Kidney (tissue), 14 donors: ENCODE results near the gene BMP7. TPM values are rescaled to one million over a fixed set of nuclear protein-coding genes. Genes with fewer than 3 reads are reported as not detected.

ENCODE experiments used
- DNase-seq, 5 donors: peaks; one replicate each; pipeline ENCODE4 v3.0.0-alpha.2; 2013 to 2020
- FAIRE-seq: peaks from 2 replicates; lab custom pipeline; 2012; peaks lifted over from hg19 to GRCh38; lab: Jason Lieb, UNC
- H3K27ac ChIP-seq, 2 donors: one replicate each; pipeline ENCODE4 v1.7.0; 2013; ENCODE audit warnings: low read depth in 2 of 2, low read length in 2 of 2, inconsistent platforms in 1 of 2
- H3K27me3 ChIP-seq: one replicate; pipeline ENCODE4 v1.7.1; 2013; ENCODE audit warnings: low read length, inconsistent platforms; ENCODE audit not compliant: control insufficient read depth, insufficient read depth
- H3K36me3 ChIP-seq, 3 donors: one replicate each; pipeline versions ENCODE4 v1.7.0 to v1.7.1; 2013; ENCODE audit warnings: low read length in 3 of 3, control low read depth in 1 of 3, inconsistent platforms in 1 of 3; ENCODE audit not compliant: insufficient read depth in 3 of 3, control insufficient read depth in 2 of 3
- H3K4me1 ChIP-seq, 3 donors: one replicate each; pipeline versions ENCODE4 v1.7.0 to v1.7.1; 2013; ENCODE audit warnings: low read length in 3 of 3, inconsistent platforms in 1 of 3, low read depth in 1 of 3; ENCODE audit not compliant: control insufficient read depth in 2 of 3, insufficient read depth in 2 of 3
- H3K4me3 ChIP-seq, 3 donors: one replicate each; pipeline versions ENCODE4 v1.7.0 to v1.8.1; 2013; ENCODE audit warnings: low read length in 3 of 3, control low read depth in 1 of 3, inconsistent platforms in 1 of 3
- H3K9ac ChIP-seq, 3 donors: one replicate each; pipeline versions ENCODE4 v1.7.0 to v1.7.1; 2013; ENCODE audit warnings: low read length in 3 of 3, control low read depth in 1 of 3, inconsistent platforms in 1 of 3
- H3K9me3 ChIP-seq, 3 donors: one replicate each; pipeline versions ENCODE4 v1.7.0 to v1.7.1; 2013; ENCODE audit warnings: low read length in 3 of 3, control low read depth in 1 of 3, inconsistent platforms in 1 of 3; ENCODE audit not compliant: control insufficient read depth in 2 of 3, insufficient read depth in 1 of 3
- CTCF ChIP-seq: IDR thresholded peaks from 3 replicates; pipeline ENCODE4 v1.5.1; 2012; ENCODE audit warnings: mild to moderate bottlenecking, moderate library complexity, borderline replicate concordance; ENCODE audit not compliant: insufficient read depth; ENCODE audit errors: extremely low read depth
- intact Hi-C: fragments of 100-400 bp; cut with DNase I; formaldehyde crosslinking; loops from one replicate; pipeline ENCODE4 v1.11.1; 2022
- polyA plus RNA-seq: library from polyadenylated mRNA; stranded (reverse); fragments of 350-450 nt; fragmentation: Illumina TruSeq; extraction: RNeasy Lipid Tissue Mini Kit (QIAGEN cat#74804); gene quantifications from one replicate; pipeline ENCODE4 v1.2.3, GENCODE V29; 2014; ENCODE audit warnings: low read depth, low replicate concordance; ENCODE audit not compliant: insufficient read depth
- total RNA-seq: library from RNA; stranded (reverse); fragmentation: NEBNext Ultra II Directional; extraction: Animal tissue kit (Norgen Biotek cat#: 25700); gene quantifications from one replicate; pipeline ENCODE4 v1.2.1, GENCODE V29; 2021
- donor health status: control.
- donor health status: control.
- donor health status: control.
- donor health status: control.
- donor health status: control.
- donor health status: DM: yes; HTN: yes; CAD: no.
- donor health status: Normal renal cell carcinoma (clear cell type).

The BMP7 gene
- total and polyA plus RNA-seq, 2 donors from 2014 or later, result 1.6 to 11.3 TPM

DNA sequence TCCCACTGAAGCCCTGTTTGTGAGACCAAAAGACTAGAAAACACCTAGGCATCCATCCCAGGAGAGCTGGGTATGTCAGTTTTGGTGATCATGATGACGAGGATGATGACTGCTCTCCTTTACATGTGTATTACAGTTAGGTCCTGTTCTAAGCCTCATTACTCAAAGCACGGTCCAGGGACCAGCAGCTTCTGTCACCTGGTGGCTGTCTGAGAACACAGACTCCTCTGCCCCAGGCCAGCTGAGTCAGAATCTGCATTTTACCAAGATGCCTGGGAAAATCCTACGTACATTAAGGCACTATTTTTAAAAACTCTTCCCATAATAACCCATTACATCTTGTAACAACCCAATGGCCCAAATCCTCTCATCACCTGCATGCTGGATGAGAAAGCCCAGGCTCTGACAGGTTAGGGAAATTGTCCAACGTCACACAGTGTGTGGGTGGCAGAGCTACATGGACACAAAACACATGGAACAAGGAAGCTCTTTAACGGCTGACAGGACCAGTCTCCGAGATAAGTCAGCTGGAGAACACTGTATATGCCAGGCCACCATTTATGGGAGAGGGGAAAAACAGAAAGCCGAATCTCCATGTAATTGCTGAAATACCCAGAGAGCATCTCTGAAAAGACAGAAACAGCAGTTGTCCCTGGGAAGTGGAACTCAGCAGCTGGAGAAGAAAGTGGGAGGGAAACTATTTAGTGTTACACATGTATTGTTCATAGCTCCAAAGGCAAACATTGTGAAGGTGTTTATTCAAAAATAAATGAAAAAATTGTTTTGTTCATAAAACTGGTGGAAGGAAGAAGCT lies 65.4 kb downstream of the BMP7 start:
- Histone ChIP-seq H3K9me3 (no peaks in the 10 kb centered on the region), H3K27ac (no peak overlapping the region), H3K27me3 (no peaks in the 10 kb centered on the region), H3K4me3 (no peak overlapping the region), H3K9ac (no peak overlapping the region), H3K36me3 (no peaks in the 10 kb centered on the region), H3K4me1 (no peaks in the 10 kb centered on the region)
- DNase-seq, result peak in 1 of 5 donors; percentile 51
- FAIRE-seq, result no peak
- no peak for TF ChIP-seq CTCF
- intact Hi-C loops, result no loop called here

DNA sequence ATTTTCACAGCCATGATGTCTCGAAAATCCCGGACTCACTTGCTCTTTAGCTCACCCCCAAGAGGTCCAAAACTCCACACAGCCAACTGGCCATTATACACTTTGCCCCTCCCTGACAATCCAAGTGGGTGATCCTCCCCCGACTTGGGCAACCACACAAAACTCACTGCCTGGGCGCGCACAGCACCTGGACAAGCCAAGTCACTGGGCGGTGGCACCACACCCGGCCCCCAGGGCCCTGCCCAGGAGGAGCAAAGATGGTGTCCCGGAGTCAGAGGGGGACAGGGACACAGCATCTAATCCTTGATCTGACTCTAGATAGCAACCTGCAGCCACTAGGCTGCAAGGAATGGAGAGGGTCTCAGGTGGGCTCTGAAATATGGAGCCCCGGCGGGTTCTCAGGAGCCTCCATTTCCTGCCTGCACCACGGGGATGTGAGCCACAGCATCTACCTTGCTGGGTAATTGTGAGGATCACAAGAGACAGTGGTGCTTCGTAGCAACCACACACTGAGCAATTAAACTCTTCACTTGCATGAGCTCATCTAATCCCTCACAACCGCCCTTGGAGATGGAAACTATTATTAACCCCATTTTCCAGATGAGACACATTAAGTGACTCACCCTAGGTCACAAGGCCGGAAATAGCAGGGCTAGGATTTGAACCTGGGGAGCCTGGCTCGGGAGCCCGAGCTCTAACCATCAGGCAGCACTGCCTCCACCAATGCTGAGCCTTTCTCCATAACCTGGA lies 66.6 kb downstream of the BMP7 start:
- intact Hi-C loops, result no loop called here
- no peaks in the 10 kb centered on the region for H3K36me3 ChIP-seq
- H3K9me3 ChIP-seq, result no peaks in the 10 kb centered on the region
- FAIRE-seq (no peak), DNase-seq (peak in 1 of 5 donors; percentile 58)
- H3K4me1 ChIP-seq, result no peaks in the 10 kb centered on the region
- H3K27ac ChIP-seq, result no peak overlapping the region
- no peak overlapping the region for H3K4me3 ChIP-seq
- no peak for TF ChIP-seq CTCF
- H3K27me3 ChIP-seq, result no peaks in the 10 kb centered on the region
- H3K9ac ChIP-seq, result no peak overlapping the region

GRCh38 chr20:57198132-57199072 lies 68.0 kb downstream of the BMP7 start:
- intact Hi-C loops, result no loop called here
- Histone ChIP-seq H3K9ac (no peak overlapping the region), H3K4me3 (no peak overlapping the region), H3K36me3 (no peaks in the 10 kb centered on the region), H3K4me1 (no peaks in the 10 kb centered on the region), H3K27me3 (no peaks in the 10 kb centered on the region), H3K27ac (no peak overlapping the region), H3K9me3 (no peaks in the 10 kb centered on the region)
- DNase-seq (peak in 3 of 5 donors; percentile 12 to 51 (median 38)), FAIRE-seq (no peak)
- no peak for TF ChIP-seq CTCF
